Measurements from ENCODE around the gene PCYT1B. TPM values are rescaled to one million over a fixed set of nuclear protein-coding genes. Genes with fewer than 3 reads are reported as not detected.

The PCYT1B gene
- total RNA-seq, 1 experiment from 2014 or later = 24.7 TPM

- BruUV-seq (replicated peaks) = no TSS peak
- Mint-ChIP-seq H3K27ac (ENCODE audit: unreplicated experiment) (no peak overlapping the region), H3K9me3 (ENCODE audit: unreplicated experiment) (no peaks in the 10 kb centered on the region), H3K36me3 (ENCODE audit: insufficient read depth, unreplicated experiment) (no peaks in the 10 kb centered on the region), H3K4me3 (ENCODE audit: unreplicated experiment) (no peak overlapping the region), H3K4me1 (ENCODE audit: low read depth, unreplicated experiment) (no peaks in the 10 kb centered on the region), H3K27me3 (ENCODE audit: insufficient read depth, unreplicated experiment) (no peaks in the 10 kb centered on the region)
- TF ChIP-seq CTCF (IDR thresholded peaks at IDR 0.05; ENCODE audit: insufficient read depth in 1 of 2, low read depth in 1 of 2, low read length in 1 of 2, severe bottlenecking in 1 of 2, unreplicated experiment in 1 of 2) = no peak
- H3K4me3 ChIP-seq (ENCODE audit: low read depth, low read length) = no peak overlapping the region
- no peaks in the 10 kb centered on the region for H3K36me3 ChIP-seq (ENCODE audit: control insufficient read depth, insufficient read depth, low read length)
- ChIA-PET CTCF (no interaction called here), POLR2A (no interaction called here)
- intact Hi-C loops (cut with micrococcal nuclease; ENCODE audit: unreplicated experiment) = no loop called here
- no peaks in the 10 kb centered on the region for H3K9me3 ChIP-seq
- H3K27me3 ChIP-seq (replicated peaks; ENCODE audit: control insufficient read depth, insufficient read depth, low read length) = no peaks in the 10 kb centered on the region
- no peak for DNase-seq
- H3K4me1 ChIP-seq = no peaks in the 10 kb centered on the region
Observed at GRCh38 chrX:24536551-24536950, 110.6 kb downstream of the PCYT1B start.

GRCh38 chrX:24528605-24529004, 118.5 kb downstream of the PCYT1B start:
- BruUV-seq (replicated peaks) = no TSS peak
- CTCF ChIA-PET = no interaction called here
- intact Hi-C loops (cut with micrococcal nuclease; ENCODE audit: unreplicated experiment) = no loop called here
- H3K27ac Mint-ChIP-seq (ENCODE audit: unreplicated experiment) = no peak overlapping the region
- no peaks in the 10 kb centered on the region for H3K4me1 ChIP-seq
- no peak overlapping the region for H3K4me3 Mint-ChIP-seq (ENCODE audit: unreplicated experiment)
- no peaks in the 10 kb centered on the region for H3K9me3 ChIP-seq
- POLR2A ChIA-PET = no interaction called here
- no peaks in the 10 kb centered on the region for H3K9me3 Mint-ChIP-seq (ENCODE audit: unreplicated experiment)
- no peaks in the 10 kb centered on the region for H3K4me1 Mint-ChIP-seq (ENCODE audit: low read depth, unreplicated experiment)
- TF ChIP-seq CTCF (IDR thresholded peaks at IDR 0.05; ENCODE audit: insufficient read depth in 1 of 2, low read depth in 1 of 2, low read length in 1 of 2, severe bottlenecking in 1 of 2, unreplicated experiment in 1 of 2) = no peak
- H3K27me3 ChIP-seq (replicated peaks; ENCODE audit: control insufficient read depth, insufficient read depth, low read length) = no peaks in the 10 kb centered on the region
- H3K36me3 Mint-ChIP-seq (ENCODE audit: insufficient read depth, unreplicated experiment) = no peaks in the 10 kb centered on the region
- DNase-seq = no peak
- H3K4me3 ChIP-seq (ENCODE audit: low read depth, low read length) = no peak overlapping the region
- H3K36me3 ChIP-seq (ENCODE audit: control insufficient read depth, insufficient read depth, low read length) = no peaks in the 10 kb centered on the region
- H3K27me3 Mint-ChIP-seq (ENCODE audit: insufficient read depth, unreplicated experiment) = no peaks in the 10 kb centered on the region

GRCh38 chrX:24526616-24527015, 120.5 kb downstream of the PCYT1B start:
- Histone ChIP-seq H3K9me3 (no peaks in the 10 kb centered on the region), H3K4me3 (ENCODE audit: low read depth, low read length) (no peak overlapping the region), H3K4me1 (no peaks in the 10 kb centered on the region), H3K36me3 (ENCODE audit: control insufficient read depth, insufficient read depth, low read length) (no peaks in the 10 kb centered on the region), H3K27me3 (replicated peaks; ENCODE audit: control insufficient read depth, insufficient read depth, low read length) (no peaks in the 10 kb centered on the region)
- Mint-ChIP-seq H3K36me3 (ENCODE audit: insufficient read depth, unreplicated experiment) (no peaks in the 10 kb centered on the region), H3K9me3 (ENCODE audit: unreplicated experiment) (no peaks in the 10 kb centered on the region), H3K27ac (ENCODE audit: unreplicated experiment) (no peak overlapping the region), H3K27me3 (ENCODE audit: insufficient read depth, unreplicated experiment) (no peaks in the 10 kb centered on the region), H3K4me1 (ENCODE audit: low read depth, unreplicated experiment) (no peaks in the 10 kb centered on the region), H3K4me3 (ENCODE audit: unreplicated experiment) (no peak overlapping the region)
- ChIA-PET POLR2A (no interaction called here), CTCF (no interaction called here)
- intact Hi-C loops (cut with micrococcal nuclease; ENCODE audit: unreplicated experiment) = no loop called here
- DNase-seq = no peak
- no peak for TF ChIP-seq CTCF (IDR thresholded peaks at IDR 0.05; ENCODE audit: insufficient read depth in 1 of 2, low read depth in 1 of 2, low read length in 1 of 2, severe bottlenecking in 1 of 2, unreplicated experiment in 1 of 2)
- BruUV-seq (replicated peaks) = no TSS peak

Data from Caco-2 (cell line).